OCI-LY1 (cell line): ENCODE data around the gene GOPC.

Experiments used
- H2AFZ ChIP-seq: fragments of 200-600 bp; sonication (generic), shearing (Covaris generic); 2 replicates; pipeline ENCODE4 v1.6.0; 2014; ENCODE audit warnings: antibody characterized with exemption, mild to moderate bottlenecking, low read length
- H3F3A ChIP-seq: fragments of 200-600 bp; sonication (generic), shearing (Covaris generic); 2 replicates; pipeline ENCODE4 v1.6.0; 2014; ENCODE audit warnings: mild to moderate bottlenecking, antibody characterized with exemption, low read length, moderate library complexity; ENCODE audit not compliant: insufficient read depth
- H3K27ac ChIP-seq: fragments of 200-600 bp; sonication (generic); 2 replicates; pipeline ENCODE4 v1.5.1; 2014; ENCODE audit warnings: low read length, mixed run types, mild to moderate bottlenecking, low read depth; ENCODE audit not compliant: poor library complexity, severe bottlenecking
- H3K27me3 ChIP-seq: fragments of 200-600 bp; sonication (generic); 2 replicates; pipeline ENCODE4 v1.6.0; 2014; ENCODE audit warnings: antibody characterized with exemption, mild to moderate bottlenecking, low read length, moderate library complexity; ENCODE audit not compliant: insufficient read depth
- H3K36me3 ChIP-seq: fragments of 200-600 bp; sonication (generic); 2 replicates; pipeline ENCODE4 v1.6.1; 2014; ENCODE audit warnings: mild to moderate bottlenecking, antibody characterized with exemption, low read length, moderate library complexity, mixed read lengths; ENCODE audit not compliant: insufficient read depth
- H3K4me1 ChIP-seq: fragments of 200-600 bp; sonication (generic); 2 replicates; pipeline ENCODE4 v1.5.1; 2014; ENCODE audit warnings: mild to moderate bottlenecking, low read length, moderate library complexity; ENCODE audit not compliant: insufficient read depth, severe bottlenecking
- H3K4me2 ChIP-seq: fragments of 200-600 bp; sonication (generic), shearing (Covaris generic); 2 replicates; pipeline ENCODE4 v1.6.1; 2014; ENCODE audit warnings: low read length
- H3K4me3 ChIP-seq: fragments of 200-600 bp; sonication (generic); 2 replicates; pipeline ENCODE4 v1.5.1; 2014; ENCODE audit warnings: low read length, low read depth, mild to moderate bottlenecking, mixed read lengths; ENCODE audit not compliant: poor library complexity, severe bottlenecking
- H3K79me2 ChIP-seq: fragments of 200-600 bp; shearing (Covaris generic); 2 replicates; pipeline ENCODE4 v1.6.1; 2016; ENCODE audit warnings: mixed run types, low read length, mixed read lengths; ENCODE audit not compliant: insufficient read depth
- H3K9ac ChIP-seq: fragments of 200-600 bp; sonication (generic), shearing (Covaris generic); 2 replicates; pipeline ENCODE4 v1.6.1; 2014; ENCODE audit warnings: mild to moderate bottlenecking, low read length, mixed read lengths
- H3K9me2 ChIP-seq: fragments of 200-600 bp; sonication (generic), shearing (Covaris generic); 2 replicates; pipeline ENCODE4 v1.6.1; 2014; ENCODE audit warnings: low read depth, mild to moderate bottlenecking, low read length, mixed read lengths
- H3K9me3 ChIP-seq: fragments of 200-600 bp; shearing (Covaris generic); 2 replicates; pipeline ENCODE4 v1.6.1; 2014; ENCODE audit warnings: low read length, mixed read lengths
- H4K20me1 ChIP-seq: fragments of 200-600 bp; sonication (generic), shearing (Covaris generic); 2 replicates; pipeline ENCODE4 v1.6.0; 2016; ENCODE audit warnings: mild to moderate bottlenecking, low read length; ENCODE audit not compliant: insufficient read depth
- CTCF ChIP-seq: fragments of 200-600 bp; sonication (generic), shearing (Covaris generic); IDR thresholded peaks from 2 replicates; pipeline ENCODE4 v1.5.1; 2017; ENCODE audit warnings: mild to moderate bottlenecking, antibody characterized with exemption, low read length, moderate library complexity, mixed read lengths
- EZH2 ChIP-seq: fragments of 200-600 bp; sonication (generic), shearing (Covaris generic); IDR thresholded peaks from 2 replicates; pipeline ENCODE4 v1.8.0; 2017; ENCODE audit warnings: borderline replicate concordance, mixed run types, mild to moderate bottlenecking, antibody characterized with exemption, low read length, moderate library complexity, mixed read lengths

GOPC gene

GRCh38 chr6:117619178-117619577, 16.9 kb upstream of the GOPC start:
- no peaks in the 10 kb centered on the region for H3K9me3 ChIP-seq
- H3F3A ChIP-seq = no peaks in the 10 kb centered on the region
- H3K4me1 ChIP-seq = no peaks in the 10 kb centered on the region
- no peak overlapping the region for H3K27ac ChIP-seq
- H3K36me3 ChIP-seq = no peaks in the 10 kb centered on the region
- no peak overlapping the region for H3K4me2 ChIP-seq
- no peaks in the 10 kb centered on the region for H3K9me2 ChIP-seq
- no peak for TF ChIP-seq EZH2
- no peak for TF ChIP-seq CTCF
- H3K4me3 ChIP-seq = no peak overlapping the region
- no peak overlapping the region for H2AFZ ChIP-seq
- no peaks in the 10 kb centered on the region for H3K79me2 ChIP-seq
- H3K27me3 ChIP-seq = no peaks in the 10 kb centered on the region
- no peak overlapping the region for H3K9ac ChIP-seq
- no peaks in the 10 kb centered on the region for H4K20me1 ChIP-seq

- H2AFZ ChIP-seq = no peak overlapping the region
- TF ChIP-seq CTCF (no peak), EZH2 (no peak)
These were observed 15.1 kb upstream of the GOPC start for GRCh38 chr6:117617210-117618035.

GRCh38 chr6:117616391-117617209, 14.3 kb upstream of the GOPC start:
- Histone ChIP-seq H3K27me3 (no peaks in the 10 kb centered on the region), H2AFZ (no peak overlapping the region), H3K9me2 (no peaks in the 10 kb centered on the region), H3K27ac (no peak overlapping the region), H3K79me2 (no peaks in the 10 kb centered on the region), H3K36me3 (no peaks in the 10 kb centered on the region), H3K4me2 (no peak overlapping the region), H3K4me3 (no peak overlapping the region), H4K20me1 (no peaks in the 10 kb centered on the region), H3K4me1 (no peaks in the 10 kb centered on the region), H3F3A (no peaks in the 10 kb centered on the region), H3K9me3 (no peaks in the 10 kb centered on the region), H3K9ac (no peak overlapping the region)
- TF ChIP-seq EZH2 (no peak), CTCF (no peak)

More at GRCh38 chr6:117617210-117618035, 15.1 kb upstream of the GOPC start:
- no peaks in the 10 kb centered on the region for H3K9me2 ChIP-seq
- no peak overlapping the region for H3K27ac ChIP-seq
- no peaks in the 10 kb centered on the region for H3K36me3 ChIP-seq
- H3K9ac ChIP-seq = no peak overlapping the region
- H4K20me1 ChIP-seq = no peaks in the 10 kb centered on the region
- H3K79me2 ChIP-seq = no peaks in the 10 kb centered on the region
- H3K4me1 ChIP-seq = no peaks in the 10 kb centered on the region
- no peaks in the 10 kb centered on the region for H3F3A ChIP-seq
- no peaks in the 10 kb centered on the region for H3K27me3 ChIP-seq
- H3K4me3 ChIP-seq = no peak overlapping the region
- H3K4me2 ChIP-seq = no peak overlapping the region
- H3K9me3 ChIP-seq = no peaks in the 10 kb centered on the region
